H9 (cell line): ENCODE measurements around the gene CAMK1G. TPM values are rescaled to one million over a fixed set of nuclear protein-coding genes. Genes with fewer than 3 reads are reported as not detected.

Experiments used
- DNase-seq: peaks from one replicate; pipeline ENCODE4 v3.0.0-alpha.2; 2017
- H2AFZ ChIP-seq: one replicate; pipeline ENCODE4 v1.6.1; 2013; ENCODE audit warnings: mild to moderate bottlenecking, low read length, control low read depth, moderate library complexity
- H2AK5ac ChIP-seq: 2 replicates; pipeline ENCODE4 v1.6.1; 2013; ENCODE audit warnings: low read length, control low read depth, mixed read lengths; ENCODE audit not compliant: insufficient read length
- H2BK120ac ChIP-seq: one replicate; pipeline ENCODE4 v1.6.1; 2013; ENCODE audit warnings: low read depth, mild to moderate bottlenecking, low read length, control low read depth, inconsistent platforms; ENCODE audit not compliant: poor library complexity, severe bottlenecking
- H2BK12ac ChIP-seq: 2 replicates; pipeline ENCODE4 v1.6.1; 2013; ENCODE audit warnings: low read length, control low read depth, mixed read lengths, low read depth; ENCODE audit not compliant: insufficient read length
- H2BK15ac ChIP-seq: 2 replicates; pipeline ENCODE4 v1.6.1; 2013; ENCODE audit warnings: low read depth, low read length, control low read depth
- H2BK20ac ChIP-seq: one replicate; pipeline ENCODE4 v1.6.1; 2013; ENCODE audit warnings: low read depth, mild to moderate bottlenecking, low read length, control low read depth, inconsistent platforms; ENCODE audit not compliant: poor library complexity, severe bottlenecking
- H2BK5ac ChIP-seq: 2 replicates; pipeline ENCODE4 v1.6.1; 2013; ENCODE audit warnings: low read length, control low read depth, mixed read lengths; ENCODE audit not compliant: insufficient read length
- H3K14ac ChIP-seq: 2 replicates; pipeline ENCODE4 v1.6.1; 2013; ENCODE audit warnings: low read length, control low read depth; ENCODE audit not compliant: insufficient read depth
- H3K18ac ChIP-seq: 2 replicates; pipeline ENCODE4 v1.6.1; 2013; ENCODE audit warnings: low read depth, mild to moderate bottlenecking, mixed read lengths, low read length, control low read depth; ENCODE audit not compliant: insufficient read length
- H3K23ac ChIP-seq: 2 replicates; pipeline ENCODE4 v1.6.1; 2013; ENCODE audit warnings: low read length, control low read depth, mixed read lengths, low read depth; ENCODE audit not compliant: insufficient read length
- H3K23me2 ChIP-seq: 2 replicates; pipeline ENCODE4 v1.6.1; 2013; ENCODE audit warnings: low read depth, mild to moderate bottlenecking, mixed read lengths, low read length, control low read depth; ENCODE audit not compliant: insufficient read length, poor library complexity, severe bottlenecking
- H3K27ac ChIP-seq: 2 replicates; pipeline ENCODE4 v1.5.1; 2013; ENCODE audit warnings: low read length, control low read depth, mixed read lengths, low read depth; ENCODE audit not compliant: insufficient read length
- H3K27me3 ChIP-seq: 2 replicates; pipeline ENCODE4 v1.6.1; 2013; ENCODE audit warnings: low read length, control low read depth, inconsistent platforms; ENCODE audit not compliant: insufficient read depth
- H3K4ac ChIP-seq: 2 replicates; pipeline ENCODE4 v1.6.1; 2013; ENCODE audit warnings: low read depth, mild to moderate bottlenecking, control low read depth, inconsistent platforms, low read length, moderate library complexity
- H3K4me1 ChIP-seq: 2 replicates; pipeline ENCODE4 v1.6.1; 2013; ENCODE audit warnings: low read length, control low read depth, inconsistent platforms; ENCODE audit not compliant: insufficient read depth
- H3K4me2 ChIP-seq: 2 replicates; pipeline ENCODE4 v1.6.1; 2013; ENCODE audit warnings: low read length, control low read depth, mixed read lengths; ENCODE audit not compliant: insufficient read length, insufficient read depth
- H3K56ac ChIP-seq: 2 replicates; pipeline ENCODE4 v1.6.1; 2013; ENCODE audit warnings: low read depth, mild to moderate bottlenecking, mixed read lengths, low read length, control low read depth; ENCODE audit not compliant: insufficient read length
- H3K79me1 ChIP-seq: 2 replicates; pipeline ENCODE4 v1.6.1; 2013; ENCODE audit warnings: low read depth, mild to moderate bottlenecking, moderate library complexity, low read length, control low read depth, inconsistent platforms; ENCODE audit not compliant: insufficient read depth, poor library complexity, severe bottlenecking
- H3K79me2 ChIP-seq: 2 replicates; pipeline ENCODE4 v1.6.1; 2013; ENCODE audit warnings: low read length, control low read depth, inconsistent platforms; ENCODE audit not compliant: insufficient read depth
- H3K9ac ChIP-seq: 2 replicates; pipeline ENCODE4 v1.6.1; 2013; ENCODE audit warnings: low read length, control low read depth, mixed read lengths; ENCODE audit not compliant: insufficient read length; ENCODE audit errors: extremely low read depth
- H3K9me3 ChIP-seq: one replicate; pipeline ENCODE4 v1.6.1; 2013; ENCODE audit warnings: low read depth, low read length, inconsistent platforms; ENCODE audit not compliant: control insufficient read depth
- H3T11ph ChIP-seq: one replicate; pipeline ENCODE4 v1.6.1; 2013; ENCODE audit warnings: mild to moderate bottlenecking, low read length, control low read depth, inconsistent platforms
- H4K20me1 ChIP-seq: one replicate; pipeline ENCODE4 v1.6.1; 2013; ENCODE audit not compliant: control insufficient read depth, insufficient read length, insufficient read depth
- H4K5ac ChIP-seq: 2 replicates; pipeline ENCODE4 v1.6.1; 2013; ENCODE audit warnings: low read depth, mild to moderate bottlenecking, mixed read lengths, low read length, control low read depth; ENCODE audit not compliant: insufficient read length
- H4K8ac ChIP-seq: replicated peaks from 2 replicates; pipeline ENCODE4 v1.6.1; 2013; ENCODE audit warnings: low read length, control low read depth, mixed read lengths, low read depth; ENCODE audit not compliant: insufficient read length
- H4K91ac ChIP-seq: 2 replicates; pipeline ENCODE4 v1.6.1; 2013; ENCODE audit warnings: low read depth, mild to moderate bottlenecking, moderate library complexity, mixed read lengths, low read length, control low read depth; ENCODE audit not compliant: insufficient read length
- H3K27ac Mint-ChIP-seq, 3 experiments: 2 replicates in 2 of 3; 3 replicates in 1 of 3; pipeline ENCODE4 v1.8.0; 2020 to 2021; ENCODE audit warnings: mixed read lengths in 3 of 3, mild to moderate bottlenecking in 1 of 3, moderate library complexity in 1 of 3
- H3K27me3 Mint-ChIP-seq: 2 replicates; pipeline ENCODE4 v1.8.0; 2021; ENCODE audit warnings: low read depth, mild to moderate bottlenecking, moderate library complexity, mixed read lengths
- H3K36me3 Mint-ChIP-seq, 3 experiments: 2 replicates in 2 of 3; 3 replicates in 1 of 3; pipeline ENCODE4 v1.8.0; 2020 to 2021; ENCODE audit warnings: low read depth in 3 of 3, mixed read lengths in 3 of 3; ENCODE audit not compliant: insufficient read depth in 1 of 3
- H3K4me1 Mint-ChIP-seq, 2 experiments: 2 replicates each; pipeline ENCODE4 v1.8.0; 2020; ENCODE audit warnings: mixed read lengths in 2 of 2
- H3K4me3 Mint-ChIP-seq, 2 experiments: 2 replicates in 1 of 2; 3 replicates in 1 of 2; pipeline ENCODE4 v1.8.0; 2020 to 2021; ENCODE audit warnings: mild to moderate bottlenecking in 2 of 2, mixed read lengths in 2 of 2, moderate library complexity in 1 of 2
- H3K9me3 Mint-ChIP-seq, 2 experiments: 2 replicates in 1 of 2; 3 replicates in 1 of 2; pipeline ENCODE4 v1.8.0; 2020; ENCODE audit warnings: mild to moderate bottlenecking in 2 of 2, mixed read lengths in 2 of 2, moderate library complexity in 1 of 2
- WGBS: extraction: QIAGEN DNeasy Blood & Tissue Kit; methylation state at CpG from one replicate; pipeline ENCODE4 v1.1.7; 2013; ENCODE audit warnings: missing lambda C conversion rate, low lambda C conversion rate, mixed read lengths; ENCODE audit not compliant: insufficient read length; ENCODE audit errors: extremely low coverage; 5-methylcytosine and 5-hydroxymethylcytosine counted together
- total RNA-seq: library from RNA; stranded (reverse); gene quantifications from 2 replicates; pipeline ENCODE4 v1.2.1, GENCODE V29; 2021
- TF ChIP-seq, protein P1 (sequence below): fragments of 200-600 bp; sonication (generic); conservative IDR thresholded peaks from 3 replicates; pipeline ENCODE4 v1.8.0; 2021; ENCODE audit warnings: antibody characterized with exemption, mild to moderate bottlenecking

CAMK1G gene
- total RNA-seq, 1 experiment from 2014 or later = 0.28 TPM

DNA sequence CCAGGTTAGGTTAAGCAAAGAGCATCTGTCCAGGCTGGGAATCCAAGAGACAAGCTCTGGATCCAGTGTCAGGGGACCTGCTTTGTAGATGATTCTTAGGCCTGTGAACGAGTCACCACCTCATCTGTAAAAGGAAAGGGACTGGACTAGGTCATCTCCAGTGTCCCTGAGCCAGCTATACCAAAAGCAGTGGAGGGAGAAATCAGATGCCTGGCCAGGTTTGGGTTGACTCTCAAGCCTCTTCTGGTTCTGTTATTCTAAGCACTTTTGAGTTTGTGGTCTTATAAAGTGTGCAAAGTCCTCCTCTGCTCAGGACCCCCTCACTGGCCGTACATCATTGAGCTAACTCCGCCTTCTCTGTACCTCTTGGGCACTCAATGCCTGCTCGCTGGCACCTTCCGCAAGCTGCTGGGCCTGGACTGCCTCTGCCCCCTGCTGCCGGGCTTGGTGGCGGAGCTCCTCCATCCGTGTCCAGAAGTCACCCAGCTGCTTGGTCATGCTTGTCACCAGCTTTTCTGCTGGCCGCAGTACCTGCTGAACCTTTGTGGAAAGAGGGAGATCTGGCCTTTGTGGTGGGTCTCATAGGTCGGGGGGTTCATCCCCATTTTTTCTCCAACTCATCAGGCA, 33.6 kb downstream of the CAMK1G start:
- Mint-ChIP-seq H3K27me3 (peaks cover 7% of the 10 kb centered on the region), H3K27ac (no peak overlapping the region), H3K9me3 (no peaks in the 10 kb centered on the region; a peak in 1 of 5 replicates), H3K4me1 (peaks cover 6 to 10% of the 10 kb centered on the region in 2 experiments), H3K36me3 (no peaks in the 10 kb centered on the region; a peak in 3 of 7 replicates), H3K4me3 (no peak overlapping the region)
- H2BK20ac ChIP-seq = no peak overlapping the region
- no peak overlapping the region for H3K27ac ChIP-seq
- no peak overlapping the region for H3K9ac ChIP-seq
- no peak overlapping the region for H3K4me2 ChIP-seq
- H3K27me3 ChIP-seq = no peaks in the 10 kb centered on the region
- no peaks in the 10 kb centered on the region for H3K79me1 ChIP-seq
- no peak overlapping the region for H3K14ac ChIP-seq
- H3K4ac ChIP-seq = no peak overlapping the region
- H3K18ac ChIP-seq = no peak overlapping the region
- no peaks in the 10 kb centered on the region for H4K20me1 ChIP-seq
- H3K56ac ChIP-seq = no peak overlapping the region
- H4K8ac ChIP-seq = no peak overlapping the region
- no peak overlapping the region for H2AFZ ChIP-seq
- no peak overlapping the region for H2BK12ac ChIP-seq
- H4K5ac ChIP-seq = no peak overlapping the region
- no peak overlapping the region for H3T11ph ChIP-seq
- DNase-seq = no peak
- H2BK5ac ChIP-seq = no peak overlapping the region
- H3K23ac ChIP-seq = no peak overlapping the region
- no peak overlapping the region for H2BK15ac ChIP-seq
- H3K4me1 ChIP-seq = no peaks in the 10 kb centered on the region
- H2AK5ac ChIP-seq = no peak overlapping the region
- H3K23me2 ChIP-seq = no peaks in the 10 kb centered on the region
- H4K91ac ChIP-seq = no peak overlapping the region
- no peaks in the 10 kb centered on the region for H3K9me3 ChIP-seq
- H2BK120ac ChIP-seq = no peak overlapping the region
- no CpG with 5 or more reads among the region's 10 CpGs for WGBS
- TF ChIP-seq, protein P1, sequence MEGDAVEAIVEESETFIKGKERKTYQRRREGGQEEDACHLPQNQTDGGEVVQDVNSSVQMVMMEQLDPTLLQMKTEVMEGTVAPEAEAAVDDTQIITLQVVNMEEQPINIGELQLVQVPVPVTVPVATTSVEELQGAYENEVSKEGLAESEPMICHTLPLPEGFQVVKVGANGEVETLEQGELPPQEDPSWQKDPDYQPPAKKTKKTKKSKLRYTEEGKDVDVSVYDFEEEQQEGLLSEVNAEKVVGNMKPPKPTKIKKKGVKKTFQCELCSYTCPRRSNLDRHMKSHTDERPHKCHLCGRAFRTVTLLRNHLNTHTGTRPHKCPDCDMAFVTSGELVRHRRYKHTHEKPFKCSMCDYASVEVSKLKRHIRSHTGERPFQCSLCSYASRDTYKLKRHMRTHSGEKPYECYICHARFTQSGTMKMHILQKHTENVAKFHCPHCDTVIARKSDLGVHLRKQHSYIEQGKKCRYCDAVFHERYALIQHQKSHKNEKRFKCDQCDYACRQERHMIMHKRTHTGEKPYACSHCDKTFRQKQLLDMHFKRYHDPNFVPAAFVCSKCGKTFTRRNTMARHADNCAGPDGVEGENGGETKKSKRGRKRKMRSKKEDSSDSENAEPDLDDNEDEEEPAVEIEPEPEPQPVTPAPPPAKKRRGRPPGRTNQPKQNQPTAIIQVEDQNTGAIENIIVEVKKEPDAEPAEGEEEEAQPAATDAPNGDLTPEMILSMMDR = no peak
- H3K79me2 ChIP-seq = no peaks in the 10 kb centered on the region
